EH (cell line): ENCODE results near the gene PRDM5.
"Not testable (repeated sequence)": the region's sequence is repeated elsewhere in the genome, so short reads cannot be mapped to it uniquely, and the experiment has no call there.

Experiments used
- DNase-seq: peaks from one replicate; pipeline ENCODE4 v3.0.0-alpha.2; 2015; ENCODE audit warnings: low read depth

PRDM5 gene

GRCh38 chr4:120753854-120754253 is 168.7 kb downstream of the PRDM5 start:
- no peak for DNase-seq

- no peak for DNase-seq
These were observed 172.4 kb downstream of the PRDM5 start for GRCh38 chr4:120750152-120750525.

DNA sequence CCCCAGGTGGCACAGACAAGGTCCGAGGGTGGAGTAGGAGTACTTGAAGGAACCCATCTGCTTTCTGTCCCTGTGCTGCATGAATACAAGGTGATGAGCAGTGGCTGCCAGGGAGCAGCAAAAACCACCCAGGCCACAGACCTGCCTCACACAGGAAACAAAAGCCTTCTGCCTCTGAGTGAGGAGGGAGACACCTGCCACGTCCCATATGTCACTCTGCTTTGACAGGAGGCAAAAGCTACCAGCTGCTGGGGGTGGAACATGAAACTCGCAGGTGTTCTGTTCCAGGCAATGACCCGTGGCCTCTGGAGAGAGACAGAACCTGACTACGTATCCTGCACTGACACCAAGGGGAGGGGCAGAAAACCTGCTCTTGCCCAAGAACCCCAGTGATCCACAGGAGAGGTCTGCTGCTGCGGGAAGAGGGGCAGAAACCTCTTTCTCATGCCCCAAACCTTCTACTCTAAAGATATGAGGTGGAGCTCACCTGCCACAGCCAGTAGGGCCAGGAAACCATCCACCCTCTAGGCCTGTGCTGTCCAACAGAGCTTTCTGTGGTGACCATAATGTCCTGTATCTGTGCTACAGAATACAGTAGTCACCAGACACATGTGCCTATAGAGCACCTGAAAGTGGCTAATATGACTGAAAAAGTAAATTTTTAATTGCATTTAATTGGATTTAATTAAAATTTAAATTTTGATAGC is 172.9 kb downstream of the PRDM5 start:
- no peak for DNase-seq

DNA sequence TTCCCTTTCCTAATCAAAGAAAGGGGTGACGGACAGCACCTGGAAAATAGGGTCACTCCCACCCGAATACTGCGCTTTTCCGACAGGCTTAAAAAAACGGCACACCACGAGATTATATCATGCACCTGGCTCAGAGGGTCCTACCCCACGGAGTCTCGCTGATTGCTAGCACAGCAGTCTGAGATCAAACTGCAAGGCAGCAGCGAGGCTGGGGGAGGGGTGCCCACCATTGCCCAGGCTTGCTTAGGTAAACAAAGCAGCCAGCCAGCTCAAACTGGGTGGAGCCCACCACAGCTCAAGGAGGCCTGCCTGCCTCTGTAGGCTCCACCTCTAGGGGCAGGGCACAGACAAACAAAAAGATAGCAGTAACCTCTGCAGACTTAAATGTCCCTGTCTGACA is 180.9 kb downstream of the PRDM5 start:
- DNase-seq: not testable (repeated sequence)

- DNase-seq: no peak
These were observed 186.2 kb downstream of the PRDM5 start for GRCh38 chr4:120736312-120736711.

DNA sequence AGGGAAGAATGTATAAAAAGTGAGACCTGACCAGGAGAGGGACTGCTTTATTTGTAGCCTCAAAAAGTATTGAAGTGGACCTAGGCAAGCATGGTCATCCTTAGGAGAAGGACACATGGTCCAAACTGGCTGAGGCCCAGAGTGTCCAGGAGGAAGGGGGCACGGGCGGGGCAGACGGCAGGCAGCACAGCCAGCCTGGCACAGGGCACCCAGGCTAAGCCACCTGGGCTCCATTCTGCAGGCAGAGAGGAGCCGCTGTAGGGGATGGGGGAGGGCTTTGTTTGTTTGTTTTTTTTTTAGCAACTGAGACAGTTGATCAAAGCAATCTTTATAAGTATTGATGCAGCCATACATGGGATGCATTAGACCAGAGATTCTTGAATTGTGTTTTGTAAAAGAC is 188.6 kb downstream of the PRDM5 start:
- DNase-seq: no peak

DNA sequence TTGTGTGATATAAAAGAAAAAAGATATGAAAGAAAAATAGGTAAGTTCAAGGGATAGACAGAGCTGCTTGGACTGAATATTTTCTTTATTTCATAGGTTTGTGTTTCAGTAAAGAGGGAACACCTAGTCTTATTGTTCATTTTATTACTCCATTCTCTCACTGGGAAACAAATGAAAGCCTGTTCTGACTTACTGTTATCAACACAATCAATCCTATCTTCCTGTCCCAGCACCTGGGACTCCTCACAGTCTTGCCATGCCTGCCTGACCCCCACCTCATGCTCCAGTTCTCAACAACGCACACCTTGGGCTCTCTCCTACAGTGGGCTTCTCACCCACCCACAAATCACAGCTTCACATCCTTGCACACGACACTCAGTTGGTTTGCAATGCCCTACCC is 189.5 kb downstream of the PRDM5 start:
- DNase-seq: no peak

GRCh38 chr4:120731561-120731960 is 191.0 kb downstream of the PRDM5 start:
- peak; percentile 69 for DNase-seq

GRCh38 chr4:120730777-120731320 is 191.7 kb downstream of the PRDM5 start:
- DNase-seq: no peak

- DNase-seq: no peak
These were observed 193.4 kb downstream of the PRDM5 start for GRCh38 chr4:120728892-120729675.

DNA sequence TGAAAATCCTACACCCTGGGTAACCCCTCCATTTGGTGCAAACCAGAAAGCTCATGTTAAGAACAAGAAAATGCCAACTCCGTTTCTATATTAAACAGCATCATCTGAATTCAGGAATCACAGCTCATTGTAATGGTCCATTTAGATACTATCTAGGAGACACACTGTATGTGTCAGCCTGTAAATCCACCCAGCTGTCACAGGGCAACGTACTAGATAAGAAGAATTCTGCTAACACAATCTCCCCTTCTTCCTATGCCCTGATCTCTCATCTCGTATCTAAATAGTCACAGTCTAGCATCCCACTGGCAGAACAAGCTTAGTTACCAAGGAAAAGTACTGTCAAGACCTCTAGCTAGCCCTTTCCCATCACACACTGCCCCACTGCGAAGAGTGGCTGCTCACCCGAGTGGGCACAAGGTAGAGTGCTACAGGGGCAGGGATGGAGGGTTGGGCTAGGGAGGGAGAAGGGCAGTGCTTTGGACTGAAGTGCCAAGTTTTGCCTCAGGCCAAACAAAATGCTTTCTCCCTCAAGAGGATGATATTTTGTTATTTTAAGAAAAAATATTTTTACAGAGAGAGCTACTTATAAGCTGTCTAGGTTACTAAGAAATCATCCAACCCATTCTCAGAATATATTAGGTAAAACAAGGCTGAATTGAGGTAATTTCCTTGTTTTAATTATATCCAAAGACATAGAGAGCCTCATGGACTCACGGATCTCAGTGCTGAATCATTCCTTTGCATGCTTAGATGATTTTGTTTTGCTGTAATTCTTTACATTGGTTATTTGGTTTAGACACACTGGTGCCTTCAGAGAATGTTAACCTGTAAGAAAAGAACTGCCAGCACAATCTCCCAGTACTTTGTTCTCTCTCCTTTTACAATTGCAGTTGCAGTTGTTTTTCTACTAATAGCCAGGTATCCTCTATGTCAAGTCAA is 196.6 kb downstream of the PRDM5 start:
- DNase-seq: no peak

GRCh38 chr4:120724656-120725055 is 197.9 kb downstream of the PRDM5 start:
- DNase-seq: no peak

DNA sequence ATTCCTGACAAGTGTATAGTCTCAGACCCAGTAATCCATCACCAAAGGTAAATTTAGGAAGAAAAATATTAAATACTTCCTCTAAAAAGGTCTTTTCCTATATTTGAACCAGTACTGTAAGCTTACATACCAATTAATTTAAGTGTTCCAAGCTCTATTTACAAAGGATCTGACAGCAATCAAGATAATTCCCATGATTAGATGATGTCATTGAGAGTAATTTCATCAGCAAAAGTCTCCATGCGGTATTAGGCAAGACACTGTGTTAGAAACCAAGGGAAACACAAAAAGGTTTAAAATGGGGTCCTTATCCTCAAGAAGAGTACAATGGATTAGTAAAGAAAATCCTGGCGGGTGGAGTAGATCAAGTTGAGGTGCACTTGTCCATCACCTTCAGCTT is 198.5 kb downstream of the PRDM5 start:
- DNase-seq: no peak

DNA sequence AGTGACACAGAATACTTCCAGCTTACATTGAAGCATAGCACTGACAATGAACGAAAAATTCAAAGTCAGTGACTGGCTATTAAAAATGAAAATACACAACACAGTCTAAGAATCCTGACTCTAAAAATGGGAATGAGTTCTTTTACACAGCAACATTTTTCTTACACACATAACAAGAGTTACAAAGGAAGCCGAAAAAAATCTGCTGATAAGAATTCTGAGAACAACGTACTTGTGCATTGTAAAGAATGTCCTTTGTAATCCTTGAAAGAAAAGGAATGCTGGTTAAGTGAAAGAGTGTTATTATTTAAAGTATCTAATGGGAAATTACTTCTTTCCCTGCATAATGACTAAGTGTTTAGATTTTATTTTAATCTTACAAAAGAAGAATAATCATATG is 199.4 kb downstream of the PRDM5 start:
- DNase-seq: no peak

DNA sequence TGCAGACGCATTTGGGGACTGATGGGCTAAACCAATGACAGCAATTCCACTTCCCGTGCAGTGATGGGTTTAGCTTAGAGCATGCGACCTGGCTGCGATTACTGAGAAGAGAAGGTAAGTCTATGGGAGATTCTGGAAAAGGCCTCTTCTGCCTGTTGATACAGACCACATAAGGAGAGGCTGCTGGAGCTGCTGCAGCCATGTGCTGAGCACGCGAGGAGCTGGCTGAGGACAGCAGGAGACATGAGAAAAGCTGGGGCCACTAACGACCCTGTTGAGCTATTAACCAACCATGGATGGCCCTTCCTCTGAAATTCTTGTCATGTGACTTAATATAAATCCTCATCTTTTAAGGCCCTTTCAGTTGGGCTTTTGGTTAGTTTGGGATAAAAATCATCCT is 199.9 kb downstream of the PRDM5 start:
- DNase-seq: no peak

- DNase-seq: no peak
These were observed 202.1 kb downstream of the PRDM5 start for GRCh38 chr4:120720354-120720934.

DNA sequence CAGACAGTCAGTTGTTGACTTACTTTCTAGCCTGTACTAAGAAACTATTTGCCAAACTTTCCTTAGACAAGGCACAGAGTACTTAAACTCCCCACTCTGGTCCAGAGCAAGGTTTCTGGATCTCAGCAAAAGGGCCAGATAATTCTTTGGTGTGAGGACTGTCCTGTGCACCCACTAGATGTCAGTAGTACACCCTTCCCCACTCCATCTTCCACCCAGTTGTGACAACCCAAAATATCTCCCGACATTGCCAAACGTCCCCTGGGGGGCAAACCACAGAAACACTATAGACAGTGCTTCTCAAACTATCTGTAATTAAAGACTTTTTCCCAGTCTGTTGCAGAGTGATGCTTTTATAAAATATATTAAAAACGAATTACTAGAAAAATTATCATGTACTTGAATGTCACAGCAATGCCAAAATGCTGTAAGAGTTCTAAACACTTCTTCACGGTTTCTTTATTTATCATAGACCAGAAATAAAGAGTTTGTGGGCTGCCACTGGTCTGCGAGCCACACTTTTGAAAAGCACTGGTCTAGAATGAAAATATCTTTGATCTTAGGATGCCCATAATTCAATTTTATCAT is 203.5 kb downstream of the PRDM5 start:
- DNase-seq: peak; percentile 69

DNA sequence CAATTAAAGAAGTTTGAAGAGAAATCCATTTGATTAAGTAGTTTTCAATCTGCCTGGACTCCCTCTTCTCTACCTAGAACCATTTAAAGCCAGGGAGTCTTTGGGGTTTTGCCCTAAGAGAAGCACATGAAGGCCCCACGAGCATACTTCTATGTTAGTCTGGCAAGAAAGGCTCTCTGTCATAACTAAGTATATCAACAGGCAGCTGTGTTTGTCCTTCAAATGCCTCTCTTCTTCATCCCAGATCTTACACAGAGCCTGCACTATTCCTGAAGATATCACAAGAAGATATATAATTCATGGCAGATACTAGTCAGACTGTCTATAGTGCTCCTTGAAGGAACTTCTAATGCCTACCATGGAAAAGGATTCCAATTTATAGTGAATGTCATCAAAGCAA is 206.2 kb downstream of the PRDM5 start:
- no peak for DNase-seq

DNA sequence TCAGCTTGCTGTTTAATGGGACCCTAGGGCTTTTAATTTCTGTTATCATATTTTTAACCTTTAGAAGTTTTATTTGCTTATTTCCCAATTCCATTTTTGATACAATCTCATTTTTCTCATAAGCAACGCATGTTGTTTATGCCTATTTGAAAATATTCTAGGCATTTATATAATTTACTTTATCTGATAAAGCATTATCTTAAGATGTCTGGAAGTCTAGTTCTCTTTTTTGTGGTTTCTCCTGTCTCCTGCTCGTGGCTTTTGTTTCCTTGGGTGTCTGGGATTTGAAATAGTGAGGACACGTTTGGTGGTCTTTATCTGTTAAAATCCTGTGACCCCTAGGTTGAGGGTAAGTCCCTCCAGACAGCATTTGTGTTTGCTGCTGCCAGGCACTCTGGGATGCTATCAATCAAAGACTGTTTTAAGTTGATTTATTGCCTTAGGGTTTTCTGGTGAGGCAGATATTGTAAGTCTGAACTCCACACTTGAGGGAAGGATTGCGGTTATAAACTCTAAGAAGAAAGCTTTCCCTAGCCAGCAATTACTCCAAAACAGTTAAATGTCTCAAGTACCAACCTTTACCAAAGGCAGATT is 208.0 kb downstream of the PRDM5 start:
- no peak for DNase-seq

GRCh38 chr4:120709991-120710390 is 212.5 kb downstream of the PRDM5 start:
- DNase-seq: peak; percentile 73

DNA sequence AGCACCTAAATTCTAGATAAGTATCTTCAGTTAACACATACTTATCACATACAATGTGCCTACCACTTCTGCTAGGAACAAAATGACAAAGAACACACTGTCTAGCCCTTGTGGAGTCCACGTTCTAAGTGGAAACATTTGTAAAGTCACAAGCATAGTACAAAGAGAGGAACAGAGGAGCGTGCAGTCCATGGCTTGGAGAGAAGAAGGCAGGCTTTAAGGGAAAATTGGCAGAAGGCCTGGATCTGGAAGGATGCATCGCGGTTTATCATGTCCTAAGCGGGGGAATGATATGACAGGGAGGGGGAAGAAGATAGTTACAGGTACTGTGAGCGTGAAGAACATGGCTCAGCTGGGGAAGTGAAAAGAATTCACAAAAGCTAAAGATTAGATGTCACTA is 218.0 kb downstream of the PRDM5 start:
- no peak for DNase-seq
